EH (cell line): ENCODE results near the gene MAP3K10.

Experiments used
- DNase-seq: peaks from one replicate; pipeline ENCODE4 v3.0.0-alpha.2; 2015; ENCODE audit warnings: low read depth

The MAP3K10 gene

DNA sequence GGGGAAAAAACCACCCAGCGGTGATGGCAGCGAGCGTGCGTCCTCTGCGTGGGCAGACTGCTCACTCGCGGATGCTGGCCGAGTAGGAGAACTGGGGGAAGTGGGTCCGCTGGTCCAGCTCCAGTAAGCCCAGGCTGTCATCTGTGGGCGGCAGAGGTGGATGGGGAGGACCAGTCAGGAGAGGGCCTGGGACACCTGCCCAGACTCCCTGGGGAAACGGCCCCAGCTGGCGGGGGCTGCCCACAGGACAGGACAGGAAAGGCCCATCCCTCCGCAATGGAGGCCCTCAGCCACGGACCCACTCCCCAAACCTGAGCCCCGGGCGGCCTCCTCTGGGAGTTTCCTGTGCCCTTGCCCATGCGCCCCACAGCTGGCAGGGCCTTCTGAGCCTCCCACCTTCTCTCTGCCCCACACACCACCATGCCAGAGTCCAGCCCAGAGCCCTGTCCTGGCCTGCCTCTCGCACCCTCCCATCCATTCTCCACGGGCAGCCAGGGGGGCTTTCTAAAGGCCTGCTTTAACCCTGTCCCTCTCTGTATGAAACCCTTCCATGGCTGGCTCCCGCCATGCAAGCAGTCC is 42.7 kb downstream of the MAP3K10 start:
- no peak for DNase-seq

DNA sequence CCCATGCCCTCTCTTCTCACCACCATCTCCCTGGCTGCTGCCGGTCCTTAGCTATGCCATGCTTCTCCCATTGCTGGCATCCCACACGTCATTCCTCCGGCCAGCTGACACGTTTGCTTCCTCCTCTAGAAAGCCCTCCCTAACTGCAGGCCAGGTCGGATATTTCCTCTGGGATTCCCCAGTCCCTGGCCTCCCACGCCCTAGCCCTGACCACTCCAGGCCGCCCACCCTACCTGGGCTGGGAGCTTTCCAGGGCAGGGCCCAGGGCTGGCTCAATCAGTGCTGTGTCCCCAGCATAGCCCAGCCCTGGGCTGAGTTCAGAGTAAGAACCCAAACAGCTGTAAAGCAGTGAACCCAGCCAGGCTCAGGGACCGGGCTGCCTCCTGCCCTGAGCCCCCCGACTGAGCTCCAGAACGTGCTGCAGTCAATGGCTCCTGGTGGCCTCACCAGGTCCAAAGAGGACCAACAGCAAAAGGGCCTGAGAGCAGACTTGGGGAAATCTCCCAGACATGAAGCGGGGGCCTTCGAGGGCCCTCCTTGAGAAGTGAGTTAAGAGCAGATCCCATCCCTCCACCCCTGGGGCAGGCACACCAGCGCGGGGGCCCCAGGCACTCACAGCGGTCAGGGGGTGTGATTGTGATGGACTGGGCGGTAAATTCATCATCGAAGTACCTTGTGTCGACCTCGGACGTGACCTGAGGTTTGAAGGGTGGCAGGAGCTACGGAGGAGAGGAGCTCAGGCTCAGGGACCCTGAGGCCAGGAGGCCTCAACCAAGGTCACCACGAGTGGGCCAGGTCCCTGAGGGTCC is 43.4 kb downstream of the MAP3K10 start:
- no peak for DNase-seq

DNA sequence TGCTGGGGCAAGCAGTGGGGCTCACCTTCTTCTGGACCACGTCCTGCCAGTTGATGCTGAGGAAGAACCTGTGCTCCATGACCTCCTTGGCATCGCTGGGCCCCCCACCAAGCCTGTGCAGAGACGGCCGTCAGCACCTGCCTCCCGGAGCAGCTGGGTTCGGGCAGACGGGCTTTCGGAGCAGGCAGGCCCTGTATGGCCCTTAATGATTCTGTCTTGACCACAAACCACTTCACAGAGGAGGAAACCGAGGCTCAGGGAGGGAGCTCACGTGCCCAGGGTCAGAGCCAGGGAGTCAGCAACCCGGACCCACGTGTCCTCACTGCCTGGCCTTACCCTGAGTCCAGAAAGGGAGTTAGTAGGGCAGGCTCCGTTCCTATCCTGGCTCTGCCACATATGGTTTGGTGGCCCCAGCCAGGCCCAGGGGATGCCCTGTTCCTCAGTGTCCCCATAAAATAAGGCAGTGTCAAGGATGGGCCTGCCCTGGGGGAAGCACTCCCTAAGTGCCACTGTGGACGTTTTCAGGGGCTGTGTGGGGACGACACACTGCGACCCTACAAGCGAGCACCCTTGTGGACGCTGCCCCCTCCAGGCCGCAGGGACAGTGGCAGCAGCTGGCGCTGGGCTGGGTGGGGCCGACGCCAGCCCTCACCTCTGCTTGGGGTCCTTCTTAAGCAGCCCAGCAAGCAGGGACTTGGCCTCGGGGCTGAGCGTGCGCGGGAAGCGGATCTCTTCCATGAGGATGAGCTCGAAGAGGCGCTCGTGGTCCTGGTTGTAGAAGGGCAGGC is 44.2 kb downstream of the MAP3K10 start:
- no peak for DNase-seq

DNA sequence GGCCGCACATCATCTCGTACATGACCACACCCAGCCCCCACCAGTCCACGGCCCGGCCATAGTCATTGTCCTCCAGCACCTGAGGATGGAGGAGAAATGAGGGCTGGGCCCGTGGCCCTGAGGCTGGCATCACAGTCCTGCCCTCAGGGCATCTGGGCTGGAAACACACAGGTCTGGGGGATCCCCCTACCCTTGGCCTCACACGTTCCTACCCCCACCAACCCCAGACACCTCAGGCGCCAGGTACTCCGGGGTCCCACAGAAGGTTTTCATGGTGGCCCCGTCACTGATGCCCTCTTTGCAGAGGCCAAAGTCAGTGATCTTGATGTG is 44.8 kb downstream of the MAP3K10 start:
- DNase-seq = no peak

DNA sequence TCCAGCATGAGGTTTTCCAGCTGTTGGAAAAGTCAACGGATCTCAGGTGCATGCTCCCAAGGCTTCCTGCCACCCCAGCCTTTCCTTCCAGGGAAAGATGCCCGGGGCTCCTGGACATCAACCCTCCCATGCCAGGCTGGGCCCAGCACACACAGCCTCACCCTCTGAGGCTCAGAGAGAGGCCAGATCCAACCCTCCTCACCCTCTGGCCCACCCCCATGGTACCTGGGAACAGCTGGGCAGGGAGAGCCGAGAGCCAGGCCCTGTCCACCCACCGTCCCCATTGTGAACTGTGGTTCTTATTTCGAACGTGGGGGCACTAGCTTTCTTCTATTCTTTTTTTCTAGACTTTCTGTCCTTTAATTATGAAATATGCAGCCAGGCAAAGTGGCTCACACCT is 45.1 kb downstream of the MAP3K10 start:
- DNase-seq = no peak

DNA sequence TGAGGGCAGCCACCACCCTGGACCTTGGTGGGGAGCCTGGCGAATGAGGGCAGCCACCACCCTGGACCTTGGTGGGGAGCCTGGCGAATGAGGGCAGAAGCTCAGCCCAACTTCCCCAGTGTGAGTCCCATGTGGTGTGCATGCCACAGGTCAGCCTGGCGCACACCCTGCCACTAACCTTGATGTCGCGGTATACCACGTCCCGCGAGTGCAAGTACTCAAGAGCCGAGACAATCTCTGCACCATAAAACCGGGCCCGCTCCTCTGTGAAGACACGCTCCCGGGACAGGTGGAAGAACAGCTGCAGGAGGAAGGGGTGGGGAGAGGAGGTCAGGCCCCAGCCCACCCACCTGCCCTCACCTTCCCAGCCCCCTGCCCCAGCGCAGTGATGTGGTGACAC is 46.6 kb downstream of the MAP3K10 start:
- DNase-seq = no peak

DNA sequence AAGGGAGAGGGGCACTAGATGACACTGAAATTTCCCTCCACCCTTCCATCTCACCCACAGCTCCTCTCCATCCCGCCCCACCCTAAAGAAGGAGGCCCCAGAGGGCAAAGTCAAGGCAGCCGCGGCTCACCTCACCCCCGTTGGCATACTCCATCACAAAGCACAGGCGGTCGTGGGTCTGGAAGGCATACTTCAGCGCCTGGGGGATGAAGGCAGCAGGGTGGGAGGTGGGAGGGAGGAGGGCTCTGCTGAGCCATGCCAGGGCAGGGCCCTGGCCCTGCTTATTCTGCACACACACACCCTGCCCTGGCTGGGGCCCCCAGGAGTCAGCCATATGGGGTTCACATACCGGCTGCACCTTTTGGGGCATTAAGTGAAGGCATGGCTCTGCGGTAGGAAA is 47.5 kb downstream of the MAP3K10 start:
- DNase-seq = no peak

DNA sequence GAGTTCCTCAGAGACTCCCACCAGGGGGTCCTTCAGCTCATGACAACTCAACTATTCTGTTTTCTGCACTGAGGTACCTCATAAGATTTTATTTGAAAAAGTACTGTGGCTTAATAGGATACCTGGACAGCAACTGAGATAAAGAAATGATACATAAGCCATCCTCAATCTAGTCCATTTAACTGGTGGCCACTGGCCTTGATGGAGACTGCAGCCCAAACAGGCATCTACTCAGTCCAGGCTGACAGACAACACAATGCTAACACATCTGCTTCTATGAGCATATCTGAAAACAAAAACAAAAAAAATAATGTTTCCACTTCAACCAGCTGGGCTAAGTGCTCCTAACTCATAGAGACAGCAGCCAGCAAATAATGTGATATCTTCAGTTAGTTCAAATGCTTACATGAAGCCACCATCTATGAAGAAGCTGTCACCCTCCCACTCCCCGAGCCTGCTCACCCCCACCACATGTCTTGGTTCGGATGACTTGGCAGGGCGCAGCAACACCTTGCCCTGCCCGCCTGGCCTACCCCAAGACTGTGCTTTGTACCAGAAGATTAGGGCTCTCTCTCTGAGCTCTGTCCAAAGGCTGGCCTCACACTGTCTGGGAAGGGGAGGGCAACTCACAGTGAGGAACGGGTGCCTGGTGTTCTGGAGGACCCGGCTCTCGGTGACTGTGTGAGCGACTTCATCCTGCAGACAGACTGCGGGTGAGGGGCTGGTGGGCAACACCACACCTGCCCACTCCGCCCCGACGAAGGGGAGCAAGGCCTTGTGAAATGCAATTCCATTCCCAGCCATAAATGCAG is 48.4 kb downstream of the MAP3K10 start:
- no peak for DNase-seq

DNA sequence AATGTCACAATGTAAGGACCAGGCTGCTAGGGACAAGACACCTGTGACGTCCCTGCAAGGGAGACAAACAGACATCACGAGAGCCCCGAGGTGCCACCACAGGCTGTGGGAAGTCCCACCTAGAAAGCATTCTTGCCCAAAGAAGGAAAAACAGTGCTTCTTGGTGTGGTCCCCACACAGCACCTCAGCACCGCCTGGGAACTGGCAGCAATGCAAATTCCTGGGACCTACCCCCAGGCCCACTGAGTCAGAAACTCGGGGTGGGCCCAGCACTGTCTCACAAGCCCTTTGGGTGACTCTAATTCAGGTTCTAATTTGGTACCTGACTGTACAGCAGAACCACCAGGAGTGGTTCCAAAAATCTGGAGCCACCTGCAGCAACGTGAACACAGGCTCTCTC is 49.1 kb downstream of the MAP3K10 start:
- DNase-seq = no peak

DNA sequence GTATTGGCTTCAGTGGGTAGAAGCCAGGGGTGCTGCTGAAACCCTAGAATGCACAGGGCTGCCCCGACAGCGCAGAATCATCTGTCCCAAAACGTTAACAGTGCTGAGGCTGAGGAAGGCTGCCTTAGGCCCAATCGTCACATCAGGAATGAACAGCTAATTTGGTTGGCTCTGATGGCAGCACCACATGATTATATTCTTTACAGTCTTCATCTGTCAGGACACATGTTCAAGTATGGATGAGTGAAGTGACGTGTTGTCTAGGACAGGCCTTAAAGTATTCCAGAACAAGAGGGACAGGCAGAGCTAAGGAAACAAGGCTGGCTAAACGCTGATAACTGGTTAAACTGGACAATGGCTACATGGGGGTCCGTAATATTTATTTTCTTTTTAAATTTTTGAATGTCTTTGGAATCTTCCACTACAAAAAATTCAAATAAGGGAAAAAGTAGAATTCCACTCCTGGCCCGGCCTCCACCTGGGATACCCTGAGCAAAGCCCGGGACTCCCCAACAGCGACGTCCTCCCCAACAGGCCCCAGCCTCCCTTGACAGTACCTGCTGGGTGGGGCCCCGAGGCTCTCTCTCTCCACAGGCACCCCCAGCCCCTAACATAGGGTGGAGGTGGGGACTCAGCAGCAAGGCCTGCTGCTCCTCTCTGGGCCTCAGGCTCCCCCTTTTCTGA is 50.0 kb downstream of the MAP3K10 start:
- no peak for DNase-seq

DNA sequence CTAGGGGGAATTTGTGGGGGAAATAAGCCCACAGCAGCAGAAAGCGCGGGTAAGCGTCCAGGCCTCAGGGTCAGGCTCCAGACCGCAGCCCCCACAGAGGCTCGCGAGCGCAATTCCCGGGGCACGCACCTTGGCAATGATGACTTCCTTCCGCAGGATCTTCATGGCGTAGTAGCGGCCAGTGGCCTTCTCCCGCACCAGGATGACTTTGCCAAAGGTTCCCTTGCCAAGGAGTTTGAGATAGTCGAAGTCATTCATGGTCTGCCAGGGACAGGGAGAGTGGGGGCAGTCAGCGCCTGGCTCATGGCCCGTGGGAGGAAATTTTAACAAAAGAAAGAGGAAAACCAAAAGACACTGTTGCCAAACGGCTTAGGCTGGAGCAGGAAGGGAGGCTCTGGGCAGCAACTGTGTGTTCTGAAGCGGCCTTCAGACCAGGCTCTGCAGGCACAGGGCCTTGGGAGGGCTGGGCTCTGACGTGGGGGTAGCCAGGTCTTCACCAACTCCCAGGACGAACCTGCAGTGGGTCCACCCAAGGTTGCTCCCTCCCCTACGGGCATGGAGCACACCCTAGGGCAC is 50.7 kb downstream of the MAP3K10 start:
- DNase-seq = no peak

DNA sequence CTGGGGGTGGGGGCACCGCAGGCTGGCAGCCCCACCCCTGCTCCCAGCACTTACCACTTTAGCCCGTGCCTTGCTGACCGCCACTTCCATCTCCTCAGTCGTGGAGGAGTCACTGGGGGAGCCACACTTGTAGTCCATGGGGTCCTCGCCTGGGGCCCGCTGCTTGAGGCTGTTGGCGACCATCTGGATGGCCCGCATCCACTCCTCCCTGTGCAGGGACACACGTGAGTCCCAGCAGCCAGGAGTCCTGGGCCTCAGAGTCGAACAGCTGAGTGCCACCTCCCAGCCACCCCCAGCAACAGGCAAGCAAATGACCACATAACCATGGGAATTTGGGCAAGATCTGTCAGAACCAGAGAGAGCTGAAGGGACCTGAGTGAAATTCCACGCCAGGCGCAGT is 51.3 kb downstream of the MAP3K10 start:
- no peak for DNase-seq

DNA sequence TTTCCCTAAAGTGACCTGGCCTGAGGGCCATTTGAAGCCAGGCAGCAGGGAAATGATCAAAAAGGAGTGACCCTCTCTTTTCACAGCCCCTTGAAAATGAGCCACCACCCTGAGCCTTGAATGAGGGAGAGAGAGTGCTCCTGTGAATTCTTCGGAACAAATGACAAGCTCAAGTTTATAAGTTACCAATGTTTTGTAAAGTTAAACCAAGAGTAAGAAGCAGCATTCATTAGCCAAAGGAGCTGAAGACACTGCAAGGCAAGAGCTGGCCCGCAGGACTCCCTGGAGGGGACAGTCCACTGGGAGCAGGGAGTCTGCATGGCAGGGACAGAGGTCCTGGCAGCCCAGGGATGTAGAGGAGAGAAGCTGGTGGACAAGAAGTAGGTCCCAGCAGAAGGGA is 52.0 kb downstream of the MAP3K10 start:
- no peak for DNase-seq

DNA sequence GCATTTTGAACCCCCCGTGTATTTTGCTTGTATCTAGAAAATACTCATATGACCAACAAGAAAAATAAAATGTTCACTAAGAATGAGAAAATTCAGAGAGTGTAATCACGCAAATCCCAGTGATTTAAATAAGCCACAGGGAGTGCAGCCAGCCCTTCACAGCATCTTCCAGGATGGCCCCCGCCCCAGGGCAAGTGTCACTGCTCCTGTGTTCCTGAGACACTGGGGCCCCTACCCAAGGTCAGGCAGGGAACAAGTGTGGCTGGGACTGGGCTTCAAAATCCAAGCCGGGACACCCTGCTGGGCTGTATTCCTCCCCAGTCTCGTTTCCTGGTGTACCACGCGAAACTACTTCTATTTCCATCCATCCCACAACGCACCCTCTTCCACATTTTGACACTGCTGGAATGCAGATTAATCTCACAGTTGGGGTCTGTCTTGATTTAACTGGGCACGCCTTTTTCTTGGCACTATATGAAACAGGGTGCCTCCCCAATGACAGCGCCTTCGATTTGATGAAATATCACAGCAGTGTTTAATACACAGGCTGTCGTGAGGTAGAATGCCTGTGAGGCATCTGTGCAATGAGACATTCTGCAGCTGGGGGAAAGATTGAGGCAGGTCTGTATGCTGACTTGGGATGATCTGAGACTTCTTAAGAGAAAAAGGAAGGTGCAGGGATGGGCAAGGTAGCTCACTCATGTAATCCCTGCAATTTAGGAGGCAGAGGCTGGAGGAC is 53.5 kb downstream of the MAP3K10 start:
- no peak for DNase-seq

DNA sequence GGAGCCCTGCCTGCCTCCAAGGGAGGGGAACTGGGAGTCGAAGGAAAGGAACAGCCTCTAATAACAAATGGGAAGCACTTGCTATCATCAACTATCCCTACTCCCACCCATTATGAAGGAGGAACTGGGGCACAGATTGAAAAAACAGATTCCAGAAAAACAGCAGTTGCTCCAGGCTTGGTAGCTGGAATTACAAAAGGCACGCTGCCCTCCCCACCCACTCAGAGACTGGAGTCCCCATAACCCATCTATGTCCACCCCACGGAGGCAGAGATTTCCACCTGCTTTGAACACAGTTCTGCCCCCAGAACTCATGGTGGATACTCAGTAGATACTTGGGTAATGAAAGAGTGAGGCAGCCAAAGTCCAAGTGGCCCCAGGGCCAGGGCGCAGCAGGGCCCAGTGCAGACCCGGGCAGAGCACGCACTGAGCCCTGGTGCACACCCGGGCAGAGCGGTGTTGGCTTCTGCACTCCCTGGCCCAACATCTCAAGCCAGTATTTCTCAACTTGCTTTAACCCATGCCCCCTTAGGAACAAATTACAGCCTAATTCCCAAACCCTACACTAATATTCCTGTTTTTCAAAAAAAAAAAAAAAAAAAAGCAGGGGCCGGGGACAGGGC is 54.4 kb downstream of the MAP3K10 start:
- no peak for DNase-seq

DNA sequence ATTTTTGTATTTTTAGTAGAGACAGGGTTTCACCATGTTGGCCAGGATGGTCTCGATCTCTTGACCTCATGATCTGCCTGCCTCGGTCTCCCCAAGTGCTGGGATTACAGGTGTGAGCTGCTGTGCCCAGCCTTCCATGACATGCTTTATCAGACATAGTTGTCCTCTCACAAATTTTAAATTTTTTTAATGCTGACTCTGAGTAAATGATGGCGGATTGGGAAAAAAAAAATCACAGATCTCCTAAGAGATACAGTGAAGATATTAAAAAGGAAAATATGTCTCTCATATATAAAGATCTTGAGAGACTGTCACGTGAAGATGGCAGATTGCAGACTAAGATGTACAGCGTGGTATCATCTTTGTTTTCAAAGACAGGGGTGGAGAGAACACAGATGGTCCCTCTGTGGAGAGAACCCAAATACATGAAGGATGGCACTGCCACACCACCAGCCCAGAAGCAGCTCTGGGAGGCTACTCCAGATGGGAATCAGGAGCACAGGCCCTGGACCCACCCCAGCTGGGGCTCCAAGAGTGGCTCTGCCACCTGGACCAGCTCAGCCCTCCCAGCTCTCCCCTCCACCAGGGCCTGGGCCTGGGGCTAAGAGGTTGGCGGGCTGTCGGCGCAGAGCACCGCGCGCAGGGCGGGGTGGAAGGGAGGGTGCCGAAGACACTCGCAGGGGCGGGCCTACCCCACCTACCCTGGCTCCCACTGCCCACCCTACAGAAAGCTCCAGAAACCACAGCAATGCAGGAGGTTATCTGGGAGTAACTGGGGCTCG is 55.3 kb downstream of the MAP3K10 start:
- no peak for DNase-seq

DNA sequence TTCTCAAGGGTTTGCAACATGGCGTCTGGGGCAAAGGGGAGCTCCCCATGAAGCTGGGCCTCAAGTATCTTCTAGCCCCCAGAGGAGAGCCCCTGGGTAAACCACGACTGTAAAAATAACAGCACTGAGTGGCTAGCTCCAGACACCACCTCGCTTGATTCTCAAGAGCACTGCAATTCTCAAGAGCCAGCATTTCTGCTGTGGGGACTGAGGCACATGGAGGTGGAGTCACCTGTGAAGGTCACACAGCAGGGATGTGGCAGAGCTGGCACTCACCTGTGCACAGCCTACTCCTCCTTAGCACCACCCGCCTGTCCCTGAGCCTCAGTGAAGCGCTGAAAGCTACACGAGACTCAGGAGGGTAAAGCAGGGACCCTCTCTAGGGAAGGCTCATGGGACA is 56.0 kb downstream of the MAP3K10 start:
- no peak for DNase-seq

DNA sequence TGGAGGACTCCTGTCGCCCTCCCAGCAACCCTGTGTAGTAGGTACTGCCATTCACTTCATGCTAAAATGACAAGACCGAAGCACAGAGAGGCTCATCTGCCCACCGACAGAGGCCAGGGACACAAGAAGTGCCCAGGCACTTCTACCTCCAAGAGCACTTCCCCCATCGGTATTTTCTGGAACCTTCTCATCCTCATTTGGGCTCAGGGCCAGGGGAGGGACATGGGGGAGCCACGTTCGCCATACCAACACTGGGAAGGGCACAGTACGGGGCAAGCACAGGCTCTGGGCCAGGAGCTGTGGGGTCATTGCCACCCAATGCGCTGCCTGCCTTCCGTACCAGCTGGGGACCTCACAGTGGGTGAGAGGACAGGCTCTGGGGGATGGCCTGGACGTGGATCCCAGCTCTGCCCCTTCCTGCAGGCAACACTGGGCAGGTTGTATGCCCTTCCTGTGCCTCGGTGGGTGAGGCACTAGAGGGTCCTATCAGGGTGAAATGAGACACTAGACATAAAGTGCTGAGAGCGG is 56.6 kb downstream of the MAP3K10 start:
- DNase-seq = no peak

DNA sequence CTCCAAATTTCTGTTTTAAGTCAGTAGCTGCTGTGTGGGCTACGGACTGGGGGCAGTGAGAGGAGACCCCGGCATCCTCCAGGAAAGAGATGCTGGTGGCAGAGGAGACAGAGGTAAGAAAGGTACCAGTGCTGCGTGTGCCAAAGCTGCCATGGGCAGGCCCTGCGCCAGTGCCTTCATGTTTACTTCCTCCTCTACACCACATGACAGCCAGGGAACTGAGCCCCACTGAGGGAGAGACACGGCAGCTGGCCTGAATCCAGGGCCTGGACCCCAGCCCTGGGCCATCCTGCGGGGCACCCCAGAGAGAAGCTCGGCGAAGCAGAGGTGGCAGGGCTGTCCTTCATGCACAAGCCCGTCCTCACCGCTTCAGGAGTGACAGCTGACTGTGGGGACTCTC is 58.0 kb downstream of the MAP3K10 start:
- no peak for DNase-seq
